ENCODE measurements around the gene ANO1. TPM values are rescaled to one million over a fixed set of nuclear protein-coding genes. Genes with fewer than 3 reads are reported as not detected.
A peak's percentile ranks its signal among the peaks of the same experiment; 100 is the strongest.

ANO1 gene
- total RNA-seq, 3 donors from 2014 or later: 3.7 to 95.0 (median 53.7) TPM

- no peak for DNase-seq (ENCODE audit: low spot score in 2 of 2)
- Histone ChIP-seq H3K36me3 (peaks cover 5% of the 10 kb centered on the region), H3K4me1 (peaks cover 6 to 15% of the 10 kb centered on the region in 2 donors), H3K27ac (peak overlapping the region; percentile 90 to 94), H3K27me3 (no peaks in the 10 kb centered on the region), H3K4me3 (peak overlapping the region; percentile 82 to 98 (median 95)), H3K9me3 (no peaks in the 10 kb centered on the region)
- no peak for TF ChIP-seq POLR2A (IDR thresholded peaks at IDR 0.05)
- TF ChIP-seq POLR2AphosphoS5 (IDR thresholded peaks at IDR 0.05): no peak
- intact Hi-C loops (cut with DNase I; ENCODE audit: low total_unique reads): loop anchor here (2.0 to 10.0 kb wide), 2 partner anchors 53 to 69 kb away; partner anchors contain the start of gene PPFIA1
Measured at GRCh38 chr11:70201882-70202861, 124.1 kb downstream of the ANO1 start.

GRCh38 chr11:70202920-70203750, 125.0 kb downstream of the ANO1 start, which contains the start of gene FADD:
FADD (plus strand) TSS chr11:70203296; CDS start chr11:70203460, 164 bp downstream.
- Histone ChIP-seq H3K4me1 (peaks cover 6 to 15% of the 10 kb centered on the region in 2 donors), H3K4me3 (peak within 1 kb of the TSS; percentile 82 to 98 (median 95)), H3K36me3 (peaks cover 5% of the 10 kb centered on the region), H3K9me3 (no peaks in the 10 kb centered on the region), H3K27ac (peak within 1 kb of the TSS; percentile 90 to 94), H3K27me3 (no peaks in the 10 kb centered on the region)
- no peak for TF ChIP-seq CTCF (IDR thresholded peaks at IDR 0.05)
- peak; percentile 56 for TF ChIP-seq POLR2A (IDR thresholded peaks at IDR 0.05)
- peak in 2 of 3 donors; percentile 30 to 73 for TF ChIP-seq POLR2AphosphoS5 (IDR thresholded peaks at IDR 0.05)
- DNase-seq (ENCODE audit: low spot score in 2 of 2): peak; percentile 83 to 88
- intact Hi-C loops (cut with DNase I; ENCODE audit: low total_unique reads): loop anchor here (2.0 to 10.0 kb wide), 2 partner anchors 52 to 68 kb away; partner anchors contain the start of gene PPFIA1

GRCh38 chr11:70203751-70204465, 125.8 kb downstream of the ANO1 start:
- Histone ChIP-seq H3K9me3 (no peaks in the 10 kb centered on the region), H3K27me3 (no peaks in the 10 kb centered on the region), H3K36me3 (peaks cover 5% of the 10 kb centered on the region), H3K27ac (peak overlapping the region; percentile 90 to 94), H3K4me3 (peak overlapping the region; percentile 82 to 98 (median 95)), H3K4me1 (peaks cover 6 to 15% of the 10 kb centered on the region in 2 donors)
- DNase-seq (ENCODE audit: low spot score in 2 of 2): peak in 1 of 2 donors; percentile 67
- TF ChIP-seq CTCF (IDR thresholded peaks at IDR 0.05) (no peak), POLR2A (IDR thresholded peaks at IDR 0.05) (no peak), POLR2AphosphoS5 (IDR thresholded peaks at IDR 0.05) (no peak)
- intact Hi-C loops (cut with DNase I; ENCODE audit: low total_unique reads): loop anchor here (2.0 to 10.0 kb wide), 2 partner anchors 51 to 67 kb away; partner anchors contain the start of gene PPFIA1

- intact Hi-C loops (cut with DNase I; ENCODE audit: low total_unique reads): loop anchor here (10.0 kb wide), 1 partner anchor 50 kb away; no protein-coding TSS in a partner anchor
- Histone ChIP-seq H3K27me3 (no peaks in the 10 kb centered on the region), H3K9me3 (no peaks in the 10 kb centered on the region), H3K4me1 (peaks cover 6 to 15% of the 10 kb centered on the region in 2 donors), H3K4me3 (peak overlapping the region; percentile 82 to 98 (median 95)), H3K27ac (peak overlapping the region; percentile 90 to 94), H3K36me3 (peaks cover 5% of the 10 kb centered on the region)
- no peak for DNase-seq (ENCODE audit: low spot score in 2 of 2)
- TF ChIP-seq POLR2AphosphoS5 (IDR thresholded peaks at IDR 0.05) (no peak), CTCF (IDR thresholded peaks at IDR 0.05) (no peak), POLR2A (IDR thresholded peaks at IDR 0.05) (no peak)
Measured at GRCh38 chr11:70204466-70204799, 126.3 kb downstream of the ANO1 start.

Measured in breast epithelium (tissue), 4 donors.